Measurements from ENCODE around the gene MARCHF6. TPM values are rescaled to one million over a fixed set of nuclear protein-coding genes. Genes with fewer than 3 reads are reported as not detected.
"Not testable (repeated sequence)": the region's sequence is repeated elsewhere in the genome, so short reads cannot be mapped to it uniquely, and the experiment has no call there.

MARCHF6 gene
- total and polyA plus RNA-seq, 2 donors from 2014 or later: 70.4 to 177 TPM

DNA sequence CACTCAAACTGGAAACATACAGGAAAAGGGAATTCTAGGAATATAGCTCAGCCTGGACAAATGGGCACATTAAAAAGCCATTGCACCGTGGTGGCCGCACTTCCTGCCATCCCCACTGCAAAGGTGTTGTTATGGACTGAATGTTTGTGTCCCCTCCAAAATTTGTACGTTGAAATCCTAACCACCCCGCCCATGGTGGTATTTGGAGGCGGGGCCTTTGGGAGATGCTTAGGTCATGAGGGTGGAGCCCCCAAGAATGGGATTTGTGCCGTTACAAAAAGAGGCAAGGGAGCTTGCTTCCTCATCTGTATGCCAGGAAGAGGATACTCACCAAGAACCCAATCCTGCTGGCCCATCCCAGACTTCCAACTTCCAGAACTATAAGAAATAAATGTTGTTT lies 44.7 kb upstream of the MARCHF6 start:
- TF ChIP-seq, protein P1, sequence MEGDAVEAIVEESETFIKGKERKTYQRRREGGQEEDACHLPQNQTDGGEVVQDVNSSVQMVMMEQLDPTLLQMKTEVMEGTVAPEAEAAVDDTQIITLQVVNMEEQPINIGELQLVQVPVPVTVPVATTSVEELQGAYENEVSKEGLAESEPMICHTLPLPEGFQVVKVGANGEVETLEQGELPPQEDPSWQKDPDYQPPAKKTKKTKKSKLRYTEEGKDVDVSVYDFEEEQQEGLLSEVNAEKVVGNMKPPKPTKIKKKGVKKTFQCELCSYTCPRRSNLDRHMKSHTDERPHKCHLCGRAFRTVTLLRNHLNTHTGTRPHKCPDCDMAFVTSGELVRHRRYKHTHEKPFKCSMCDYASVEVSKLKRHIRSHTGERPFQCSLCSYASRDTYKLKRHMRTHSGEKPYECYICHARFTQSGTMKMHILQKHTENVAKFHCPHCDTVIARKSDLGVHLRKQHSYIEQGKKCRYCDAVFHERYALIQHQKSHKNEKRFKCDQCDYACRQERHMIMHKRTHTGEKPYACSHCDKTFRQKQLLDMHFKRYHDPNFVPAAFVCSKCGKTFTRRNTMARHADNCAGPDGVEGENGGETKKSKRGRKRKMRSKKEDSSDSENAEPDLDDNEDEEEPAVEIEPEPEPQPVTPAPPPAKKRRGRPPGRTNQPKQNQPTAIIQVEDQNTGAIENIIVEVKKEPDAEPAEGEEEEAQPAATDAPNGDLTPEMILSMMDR (IDR thresholded peaks at IDR 0.05; ENCODE audit: borderline replicate concordance, extremely low read depth, insufficient read depth): no peak

DNA sequence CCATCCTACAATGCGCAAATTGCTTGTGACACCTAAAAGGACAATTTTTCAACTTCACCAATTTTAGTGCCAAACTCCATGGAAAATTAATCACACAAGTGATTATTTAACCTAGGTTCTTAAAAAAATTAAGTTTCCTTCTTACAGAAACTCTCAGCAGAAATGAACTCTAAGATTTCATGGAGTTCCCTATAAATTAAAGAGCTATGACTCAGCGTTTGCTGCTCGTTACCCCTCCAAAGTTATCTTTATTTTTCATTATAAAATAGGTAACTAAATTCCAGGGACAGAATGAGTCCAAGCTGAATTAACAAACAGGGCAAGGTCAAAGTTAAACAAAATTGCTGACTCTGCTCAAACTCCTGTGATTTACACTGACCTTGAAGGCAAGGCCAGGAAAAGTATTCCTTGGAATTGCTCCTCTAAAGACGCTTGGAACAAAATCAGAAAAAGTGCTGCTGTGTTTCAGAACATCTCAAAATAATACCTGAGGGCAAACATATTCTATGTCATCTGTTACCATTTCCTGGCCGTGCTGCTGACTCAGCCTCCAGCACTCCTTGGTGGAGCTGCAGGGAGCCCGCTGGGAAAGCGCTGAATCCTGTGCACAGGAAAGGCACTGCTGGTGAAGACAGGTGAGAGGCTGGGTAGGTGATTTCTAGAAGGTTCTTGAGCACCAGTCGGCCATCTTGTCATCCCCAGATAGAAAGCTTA lies 43.3 kb upstream of the MARCHF6 start:
- Histone ChIP-seq H3K9ac (ENCODE audit: low read length in 3 of 3) (peak overlapping the region in 1 of 3 donors; percentile 47), H3K4me1 (ENCODE audit: control insufficient read depth in 2 of 3, insufficient read depth in 2 of 3, low read depth in 1 of 3, low read length in 3 of 3) (peaks cover 0 to 11% (median 7%) of the 10 kb centered on the region in 3 donors), H3K9me3 (ENCODE audit: control insufficient read depth in 2 of 3, insufficient read depth in 1 of 3, low read length in 3 of 3) (no peaks in the 10 kb centered on the region), H3K36me3 (ENCODE audit: control insufficient read depth in 2 of 3, insufficient read depth in 3 of 3, low read length in 3 of 3) (no peaks in the 10 kb centered on the region), H3K27ac (ENCODE audit: low read depth in 2 of 2, low read length in 2 of 2) (peak overlapping the region; percentile 40 to 85), H3K4me3 (ENCODE audit: low read length in 3 of 3) (no peak overlapping the region), H3K27me3 (ENCODE audit: control insufficient read depth, insufficient read depth, low read length) (no peaks in the 10 kb centered on the region)
- TF ChIP-seq, protein P1 (IDR thresholded peaks at IDR 0.05; ENCODE audit: borderline replicate concordance, extremely low read depth, insufficient read depth): no peak
- intact Hi-C loops (cut with DNase I): no loop called here
- DNase-seq (peak in 2 of 5 donors; percentile 47 to 64), FAIRE-seq (peak; percentile 30)

More for the DNA sequence above, 44.7 kb upstream of the MARCHF6 start:
- H3K27me3 ChIP-seq (ENCODE audit: control insufficient read depth, insufficient read depth, low read length): no peaks in the 10 kb centered on the region
- peaks cover 0 to 22% (median 7%) of the 10 kb centered on the region in 3 donors for H3K4me1 ChIP-seq (ENCODE audit: control insufficient read depth in 2 of 3, insufficient read depth in 2 of 3, low read depth in 1 of 3, low read length in 3 of 3)
- DNase-seq (no peak), FAIRE-seq (no peak)
- no peak overlapping the region for H3K9ac ChIP-seq (ENCODE audit: low read length in 3 of 3)
- intact Hi-C loops (cut with DNase I): no loop called here
- H3K36me3 ChIP-seq (ENCODE audit: control insufficient read depth in 2 of 3, insufficient read depth in 3 of 3, low read length in 3 of 3): no peaks in the 10 kb centered on the region
- no peak overlapping the region for H3K4me3 ChIP-seq (ENCODE audit: low read length in 3 of 3)
- peak overlapping the region; percentile 22 to 23 for H3K27ac ChIP-seq (ENCODE audit: low read depth in 2 of 2, low read length in 2 of 2)
- H3K9me3 ChIP-seq (ENCODE audit: control insufficient read depth in 2 of 3, insufficient read depth in 1 of 3, low read length in 3 of 3): no peaks in the 10 kb centered on the region

DNA sequence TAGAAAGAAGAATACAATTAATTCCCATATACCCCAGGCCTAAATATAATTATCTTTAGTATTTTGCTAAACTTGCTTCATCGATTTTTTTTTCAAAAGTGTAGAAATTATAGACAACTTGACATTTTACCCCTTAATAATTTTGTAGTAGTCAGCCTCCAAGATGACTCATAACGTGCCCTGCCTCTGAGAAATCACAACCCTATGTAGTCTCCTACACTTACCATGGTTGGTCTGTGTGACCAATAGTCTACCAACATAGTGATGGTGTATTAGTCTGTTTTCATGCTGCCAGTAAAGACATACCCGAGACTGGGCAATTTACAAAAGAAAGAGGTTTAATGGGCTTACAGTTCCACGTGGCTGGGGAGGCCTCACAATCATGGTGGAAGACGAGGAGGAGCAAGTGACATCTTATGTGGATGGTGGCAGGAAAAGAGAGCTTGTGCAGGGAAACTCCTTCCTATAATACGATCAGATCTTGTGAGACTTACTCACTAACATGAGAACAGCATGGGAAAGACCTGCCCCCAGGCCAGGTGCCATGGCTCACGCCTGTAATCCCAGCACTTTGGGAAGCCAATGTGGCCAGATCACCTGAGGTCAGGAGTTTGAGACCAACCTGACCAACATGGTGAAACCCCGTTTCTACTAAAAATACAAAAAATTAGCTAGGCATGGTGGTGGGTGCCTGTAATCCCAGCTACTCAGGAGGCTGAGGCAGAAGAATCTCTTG lies 42.5 kb upstream of the MARCHF6 start:
- not testable (repeated sequence) for FAIRE-seq, DNase-seq
- peak overlapping the region; percentile 45 to 85 for H3K27ac ChIP-seq (ENCODE audit: low read depth in 2 of 2, low read length in 2 of 2)

More for the DNA sequence above, 42.5 kb upstream of the MARCHF6 start:
- H3K27me3 ChIP-seq (ENCODE audit: control insufficient read depth, insufficient read depth, low read length); H3K9me3 ChIP-seq (ENCODE audit: control insufficient read depth in 2 of 3, insufficient read depth in 1 of 3, low read length in 3 of 3); H3K36me3 ChIP-seq (ENCODE audit: control insufficient read depth in 2 of 3, insufficient read depth in 3 of 3, low read length in 3 of 3); H3K9ac ChIP-seq (ENCODE audit: low read length in 3 of 3); H3K4me3 ChIP-seq (ENCODE audit: low read length in 3 of 3); intact Hi-C loops (cut with DNase I): not testable (repeated sequence)
- H3K4me1 ChIP-seq (ENCODE audit: control insufficient read depth in 2 of 3, insufficient read depth in 2 of 3, low read depth in 1 of 3, low read length in 3 of 3): peaks cover 0 to 11% (median 7%) of the 10 kb centered on the region in 3 donors

Measured in kidney (tissue), 14 donors.